Neuron (in vitro differentiated cells): Measurements from ENCODE around the gene GMPPA.
A peak's percentile ranks its signal among the peaks of the same experiment; 100 is the strongest.

Source experiments
- H2AFZ ChIP-seq: one replicate; pipeline ENCODE4 v1.6.1; 2013; ENCODE audit warnings: low read depth, mild to moderate bottlenecking, inconsistent platforms, low read length, moderate library complexity
- H3K27me3 ChIP-seq: one replicate; pipeline ENCODE4 v1.6.1; 2013; ENCODE audit warnings: low read length; ENCODE audit not compliant: insufficient read depth
- H3K36me3 ChIP-seq: one replicate; pipeline ENCODE4 v1.6.1; 2013; ENCODE audit warnings: low read length; ENCODE audit not compliant: insufficient read depth
- H3K4me1 ChIP-seq: one replicate; pipeline ENCODE4 v1.6.1; 2013; ENCODE audit warnings: low read length; ENCODE audit not compliant: insufficient read depth
- H3K4me3 ChIP-seq: 2 replicates; pipeline ENCODE4 v1.5.1; 2013; ENCODE audit warnings: mild to moderate bottlenecking, low read length, moderate library complexity
- H3K9me3 ChIP-seq: one replicate; pipeline ENCODE4 v1.6.1; 2013; ENCODE audit warnings: low read length

GMPPA gene

DNA sequence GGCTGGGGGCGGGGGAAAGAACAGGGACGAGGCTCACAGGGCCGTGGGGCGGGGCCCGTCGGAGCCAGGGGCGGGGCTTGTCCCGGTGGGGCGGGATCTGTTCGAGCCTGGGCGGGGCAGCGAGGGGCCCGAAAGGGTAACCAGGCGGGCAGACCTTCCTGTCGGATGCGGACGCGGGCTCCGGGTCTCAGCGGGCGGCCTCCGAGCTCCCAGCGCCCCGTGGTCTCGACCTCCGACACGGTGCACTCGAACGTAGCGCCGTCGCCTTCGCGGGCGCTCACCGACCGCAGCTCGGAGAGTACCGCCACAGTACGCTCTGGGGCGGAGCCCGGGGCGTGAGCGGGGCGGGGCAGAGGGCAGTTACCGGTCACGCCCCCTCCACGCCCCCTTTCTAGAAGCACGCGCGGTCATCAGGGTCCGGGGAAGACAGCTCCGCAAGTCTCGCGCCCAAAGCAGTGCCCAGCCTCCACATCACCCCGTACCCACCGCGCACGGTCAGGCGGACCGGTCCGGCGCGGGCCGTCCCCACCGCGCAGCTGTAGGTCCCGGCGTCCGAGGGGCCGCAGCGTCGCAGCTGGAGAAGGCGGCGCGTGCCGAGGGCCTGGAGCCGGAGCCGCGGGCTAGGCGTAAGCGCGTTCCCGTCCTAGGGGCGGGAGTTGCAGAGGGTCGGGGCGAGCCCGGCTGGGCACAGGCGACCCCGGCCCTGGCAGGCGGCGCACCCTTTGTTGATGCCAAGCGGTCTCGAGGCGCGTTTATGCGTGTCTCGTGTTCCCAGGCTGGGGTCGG is 53.9 kb downstream of the GMPPA start:
- H2AFZ ChIP-seq = peak overlapping the region; percentile 41
- no peaks in the 10 kb centered on the region for H3K9me3 ChIP-seq
- H3K36me3 ChIP-seq = peaks cover 28% of the 10 kb centered on the region
- H3K4me3 ChIP-seq = peak overlapping the region; percentile 58
- no peaks in the 10 kb centered on the region for H3K27me3 ChIP-seq
- H3K4me1 ChIP-seq = peaks cover 11% of the 10 kb centered on the region

DNA sequence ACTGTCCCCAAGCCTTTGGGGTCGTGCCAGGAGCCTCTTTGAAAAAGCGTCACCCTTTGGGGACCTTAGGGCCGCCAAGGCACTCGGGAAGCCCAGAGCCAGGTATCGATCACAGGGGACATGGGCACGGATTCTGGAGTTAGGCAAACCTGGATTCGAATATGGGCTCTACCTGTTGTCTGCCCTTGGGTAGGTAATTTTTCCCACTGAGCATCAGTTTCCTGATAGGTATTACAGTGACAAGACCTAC is 54.4 kb downstream of the GMPPA start:
- H3K27me3 ChIP-seq = no peaks in the 10 kb centered on the region
- H3K9me3 ChIP-seq = no peaks in the 10 kb centered on the region
- H3K36me3 ChIP-seq = peaks cover 25% of the 10 kb centered on the region
- H3K4me1 ChIP-seq = peaks cover 11% of the 10 kb centered on the region
- H2AFZ ChIP-seq = no peak overlapping the region
- peak overlapping the region; percentile 58 for H3K4me3 ChIP-seq

DNA sequence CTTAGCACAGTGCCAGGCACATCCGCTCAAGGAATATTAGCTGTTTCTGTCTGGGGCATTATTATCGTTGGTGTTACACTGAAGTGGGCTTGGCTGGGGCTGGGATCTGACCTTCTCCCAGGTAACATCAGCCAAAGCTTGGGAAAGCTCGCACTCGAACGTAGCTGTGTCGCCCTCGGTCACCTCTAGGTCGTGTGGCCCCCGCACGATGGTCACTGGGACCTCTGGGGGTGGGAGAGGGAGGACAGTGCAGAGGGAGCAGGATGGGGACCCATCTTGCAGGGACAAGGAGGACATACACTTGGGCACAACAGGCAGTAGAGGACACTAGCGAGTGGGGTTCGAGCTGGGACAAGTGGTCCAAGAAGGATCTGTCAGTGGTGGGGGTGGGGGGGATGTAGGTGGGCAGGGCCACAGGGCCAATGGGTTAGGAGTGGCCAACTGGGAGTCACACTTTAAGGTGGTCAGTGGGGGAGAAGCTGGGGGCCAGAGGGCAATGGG is 54.8 kb downstream of the GMPPA start:
- Histone ChIP-seq H3K36me3 (peaks cover 21% of the 10 kb centered on the region), H3K4me3 (no peak overlapping the region), H3K9me3 (no peaks in the 10 kb centered on the region)

DNA sequence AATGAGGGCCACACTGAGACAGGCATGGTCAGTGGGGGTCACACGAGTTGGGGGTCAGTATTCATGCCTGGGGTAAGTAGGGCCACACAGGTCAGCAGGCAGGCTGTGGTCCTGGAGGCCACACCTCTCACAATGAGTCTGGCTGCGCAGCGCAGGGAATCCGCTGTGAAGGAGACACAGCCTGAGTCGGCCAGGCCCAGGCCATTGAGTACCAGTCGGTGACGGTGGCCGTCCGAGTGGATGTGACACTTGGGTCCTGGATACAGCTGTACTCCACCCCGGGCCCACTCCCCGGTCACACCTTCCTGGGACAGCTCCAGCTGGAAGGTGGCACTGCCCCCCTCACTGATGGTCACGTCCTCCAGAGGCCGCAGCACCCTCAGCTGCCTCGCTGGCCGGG is 55.7 kb downstream of the GMPPA start:
- Histone ChIP-seq H3K36me3 (peaks cover 20% of the 10 kb centered on the region), H3K4me3 (no peak overlapping the region), H3K9me3 (peaks cover 2% of the 10 kb centered on the region), H3K4me1 (peaks cover 11% of the 10 kb centered on the region), H3K27me3 (no peaks in the 10 kb centered on the region), H2AFZ (no peak overlapping the region)

More for the DNA sequence above, 54.8 kb downstream of the GMPPA start:
- Histone ChIP-seq H2AFZ (no peak overlapping the region), H3K4me1 (peaks cover 11% of the 10 kb centered on the region), H3K27me3 (no peaks in the 10 kb centered on the region)

DNA sequence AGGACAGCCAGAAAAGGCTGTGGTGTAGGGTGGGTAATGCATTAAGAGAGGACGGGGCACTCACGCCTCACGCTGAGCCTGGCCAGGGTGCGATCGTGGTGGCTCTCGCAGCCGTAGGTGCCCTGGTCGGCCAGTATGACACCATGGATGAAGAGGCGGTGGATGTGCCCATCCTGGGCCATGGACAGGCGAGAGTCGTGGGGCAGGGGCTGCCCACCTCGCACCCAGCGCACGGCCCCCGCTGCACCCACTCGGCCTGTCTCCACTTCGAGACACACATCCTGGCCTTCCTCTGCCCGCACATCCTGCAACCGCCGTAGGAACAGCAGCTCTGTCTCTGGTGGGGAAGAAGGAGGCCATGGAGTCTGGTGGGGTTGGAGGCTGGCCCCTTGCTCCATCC is 57.3 kb downstream of the GMPPA start:
- H2AFZ ChIP-seq = no peak overlapping the region

DNA sequence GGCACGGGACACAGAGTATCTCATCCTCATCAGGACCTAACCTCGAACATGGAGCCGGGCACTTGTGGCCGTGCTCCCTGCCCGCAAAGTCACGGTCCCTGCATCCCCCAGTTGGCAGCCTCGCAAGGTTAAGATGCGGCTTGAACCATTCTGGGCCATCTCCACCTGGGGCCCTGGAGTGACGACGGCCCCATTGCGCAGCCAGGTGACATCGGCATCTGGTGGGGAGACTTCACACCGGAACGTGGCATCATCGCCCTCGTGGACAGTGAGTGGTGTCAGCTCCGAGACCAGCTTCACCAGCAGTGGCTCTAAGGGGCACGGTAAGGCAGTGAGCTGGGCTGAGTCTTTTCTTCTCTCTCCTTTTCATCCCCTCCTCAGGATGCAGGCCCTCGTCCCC is 57.7 kb downstream of the GMPPA start:
- Histone ChIP-seq H3K4me1 (peaks cover 11% of the 10 kb centered on the region), H3K36me3 (peaks cover 18% of the 10 kb centered on the region), H3K4me3 (no peak overlapping the region), H3K9me3 (peaks cover 2% of the 10 kb centered on the region), H2AFZ (no peak overlapping the region), H3K27me3 (no peaks in the 10 kb centered on the region)

More for the DNA sequence above, 57.3 kb downstream of the GMPPA start:
- Histone ChIP-seq H3K4me1 (peaks cover 11% of the 10 kb centered on the region), H3K36me3 (peaks cover 14% of the 10 kb centered on the region), H3K27me3 (no peaks in the 10 kb centered on the region), H3K9me3 (peaks cover 2% of the 10 kb centered on the region), H3K4me3 (no peak overlapping the region)
